GM19193 (cell line): ENCODE results near the gene MALRD1.

Experiments
- POLR2A ChIP-seq: IDR thresholded peaks from 4 replicates; pipeline ENCODE4 v1.6.1; 2011; ENCODE audit not compliant: insufficient read depth, insufficient read length; ENCODE audit errors: extremely low read depth

Gene MALRD1

GRCh38 chr10:19058046-19058445 is 9.4 kb downstream of the MALRD1 start:
- no peak for TF ChIP-seq POLR2A

GRCh38 chr10:19063986-19064385 is 15.4 kb downstream of the MALRD1 start:
- no peak for TF ChIP-seq POLR2A

GRCh38 chr10:19071946-19072345 is 23.3 kb downstream of the MALRD1 start:
- TF ChIP-seq POLR2A, result no peak

- TF ChIP-seq POLR2A, result no peak
Measured at GRCh38 chr10:19077276-19077675, 28.7 kb downstream of the MALRD1 start.

- TF ChIP-seq POLR2A, result no peak
Measured at GRCh38 chr10:19096501-19097073, 48.0 kb downstream of the MALRD1 start.

DNA sequence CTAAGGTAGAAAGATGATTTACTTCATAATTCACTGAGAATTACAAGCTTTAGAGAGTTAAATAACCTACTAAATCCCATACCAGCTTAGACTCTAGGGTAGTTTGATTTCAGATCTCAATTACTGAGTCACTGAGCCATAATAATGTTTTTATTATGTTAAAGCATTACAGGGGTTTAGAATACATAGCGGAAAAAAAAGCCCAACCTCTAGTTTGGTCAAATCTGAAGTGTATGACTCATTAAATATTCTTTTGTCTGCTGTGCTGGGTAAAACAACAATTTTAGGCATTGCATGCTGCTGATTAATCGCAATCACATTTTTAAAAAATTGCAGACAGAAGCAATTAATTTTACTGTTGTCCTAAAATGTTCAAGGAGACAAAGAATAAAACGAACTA is 48.5 kb downstream of the MALRD1 start:
- TF ChIP-seq POLR2A, result no peak

GRCh38 chr10:19098803-19099202 is 50.2 kb downstream of the MALRD1 start:
- no peak for TF ChIP-seq POLR2A

DNA sequence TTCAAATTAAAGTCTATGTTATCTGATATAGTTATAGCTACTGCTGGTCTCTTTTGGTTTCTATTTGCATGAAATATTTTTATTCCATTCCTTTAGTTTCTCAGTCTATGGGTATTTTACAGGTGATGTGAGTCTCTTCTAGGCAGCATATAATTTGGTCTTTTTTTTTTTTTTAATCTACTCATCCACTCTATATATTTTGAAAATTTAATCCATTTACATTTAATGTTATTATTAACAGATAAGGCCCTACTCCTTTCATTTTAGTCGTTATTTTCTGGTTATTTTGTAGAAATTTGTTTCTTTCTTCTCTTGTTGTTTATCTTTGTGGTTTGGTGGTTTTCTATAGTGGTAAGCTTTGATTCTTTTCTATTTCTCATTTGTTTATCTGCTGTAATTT is 58.8 kb downstream of the MALRD1 start:
- no peak for TF ChIP-seq POLR2A

DNA sequence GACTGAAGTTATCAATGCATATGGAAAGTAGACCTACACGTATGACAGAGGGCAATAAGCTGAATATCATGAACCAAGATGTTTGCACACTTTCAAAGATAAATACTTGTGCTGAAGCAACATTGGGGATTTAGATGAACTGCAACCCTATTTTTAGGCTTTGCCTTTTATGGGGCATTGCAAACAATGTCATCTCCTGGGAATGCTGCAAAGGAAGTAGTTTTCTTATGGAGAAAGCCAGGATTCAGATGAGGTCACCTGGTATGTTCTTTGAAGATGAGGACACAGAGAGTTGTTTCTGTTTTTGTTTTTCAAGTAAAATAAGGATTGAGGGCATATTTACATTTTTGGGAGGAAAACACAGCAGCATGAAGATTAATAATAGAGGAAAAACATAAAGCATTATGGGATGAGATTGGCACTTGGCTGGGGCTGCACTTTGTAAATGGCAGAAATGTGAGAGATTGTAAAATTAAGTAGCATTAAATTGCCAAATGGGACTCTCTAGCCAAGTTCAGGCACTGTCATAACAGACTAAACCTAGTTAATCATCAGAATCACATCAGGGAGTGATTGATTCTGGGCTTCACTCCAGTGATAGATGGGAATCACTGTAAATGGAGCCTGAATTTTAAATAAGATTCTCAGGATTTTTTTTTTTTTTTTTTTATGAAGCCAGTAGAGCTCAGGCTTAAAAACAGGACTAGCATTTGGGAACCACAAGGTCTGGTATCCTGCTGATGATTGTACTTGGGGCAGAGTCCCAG is 63.1 kb downstream of the MALRD1 start:
- TF ChIP-seq POLR2A, result no peak

GRCh38 chr10:19117438-19117837 is 68.8 kb downstream of the MALRD1 start:
- TF ChIP-seq POLR2A, result no peak

GRCh38 chr10:19119191-19119590 is 70.6 kb downstream of the MALRD1 start:
- TF ChIP-seq POLR2A, result no peak

GRCh38 chr10:19120381-19120908 is 71.8 kb downstream of the MALRD1 start:
- TF ChIP-seq POLR2A, result no peak

DNA sequence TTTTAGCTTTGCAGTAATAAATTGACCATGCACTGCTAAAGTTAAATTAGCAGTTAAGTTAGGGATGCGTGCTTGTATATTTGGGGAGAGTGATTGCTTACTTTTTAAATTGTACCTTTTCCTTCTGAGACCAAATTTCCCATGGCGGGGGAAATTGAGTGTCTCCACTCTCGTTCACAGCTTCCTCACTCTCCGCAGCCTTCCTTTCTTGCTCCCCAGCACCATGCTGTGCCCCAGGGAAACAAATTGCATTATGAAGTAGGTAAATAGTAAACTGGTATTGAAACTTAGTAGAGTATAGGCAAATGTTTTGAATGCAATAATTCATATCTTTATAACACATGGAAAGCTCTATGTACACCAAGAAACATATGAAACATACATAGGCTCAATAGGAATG is 85.4 kb downstream of the MALRD1 start:
- no peak for TF ChIP-seq POLR2A

GRCh38 chr10:19142967-19143366 is 94.4 kb downstream of the MALRD1 start:
- TF ChIP-seq POLR2A, result no peak

- no peak for TF ChIP-seq POLR2A
Measured at GRCh38 chr10:19144206-19144605, 95.6 kb downstream of the MALRD1 start.

DNA sequence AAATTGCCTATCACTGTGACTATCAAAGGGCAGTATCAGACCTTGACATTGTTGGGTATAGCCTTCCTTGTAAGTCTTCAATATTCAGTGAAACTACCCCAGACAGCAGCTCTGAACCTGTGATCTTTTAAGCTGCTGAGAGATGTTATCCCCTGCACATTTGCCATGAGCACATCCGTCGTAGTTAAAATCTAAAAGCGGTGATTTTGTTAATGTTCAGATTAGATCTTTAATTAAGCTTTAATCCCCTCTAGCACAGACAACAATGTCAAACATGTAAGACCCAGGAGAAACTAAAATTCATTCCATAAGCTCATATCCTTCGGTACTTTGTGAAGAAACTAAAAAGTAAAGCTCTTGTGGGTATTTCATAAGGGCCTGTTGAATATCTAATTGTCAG is 105.8 kb downstream of the MALRD1 start:
- TF ChIP-seq POLR2A, result no peak
